ENCODE results near the gene AFF3. TPM values are rescaled to one million over a fixed set of nuclear protein-coding genes. Genes with fewer than 3 reads are reported as not detected.

AFF3 gene
- 12.8 and 16.2 TPM in 2 replicates for total RNA-seq
- polyA plus RNA-seq = 12.0 and 12.2 TPM in 2 replicates

GRCh38 chr2:100142393-100142792 is at the start of gene AFF3:
TSS of gene AFF3 (minus strand) at chr2:100142590. CDS start at chr2:100104454, 38,136 bp downstream.
- TF ChIP-seq CTCF (IDR thresholded peaks at IDR 0.05; ENCODE audit: low read depth, low read length) = no peak
- no peak within 1 kb of the TSS for H3K4me3 ChIP-seq

GRCh38 chr2:100189387-100189786 is 47.0 kb upstream of the AFF3 start:
- H3K27ac ChIP-seq = no peak overlapping the region
- no peaks in the 10 kb centered on the region for H3K36me3 ChIP-seq
- no peaks in the 10 kb centered on the region for H3K9me3 ChIP-seq (ENCODE audit: low read depth)
- DNase-seq (ENCODE audit: low read depth in 1 of 2, low spot score in 1 of 2) = no peak
- TF ChIP-seq CTCF (IDR thresholded peaks at IDR 0.05; ENCODE audit: low read depth, low read length) = no peak
- no peak overlapping the region for H3K4me3 ChIP-seq
- H3K27me3 ChIP-seq = no peaks in the 10 kb centered on the region
- H3K4me1 ChIP-seq (ENCODE audit: low read depth) = no peaks in the 10 kb centered on the region

More at GRCh38 chr2:100142393-100142792, at the start of gene AFF3:
- Histone ChIP-seq H3K36me3 (no peaks in the 10 kb centered on the region), H3K27me3 (no peaks in the 10 kb centered on the region), H3K27ac (no peak within 1 kb of the TSS), H3K4me1 (ENCODE audit: low read depth) (no peaks in the 10 kb centered on the region), H3K9me3 (ENCODE audit: low read depth) (no peaks in the 10 kb centered on the region)
- DNase-seq (ENCODE audit: low read depth in 1 of 2, low spot score in 1 of 2) = no peak

- no peak for TF ChIP-seq CTCF (IDR thresholded peaks at IDR 0.05; ENCODE audit: low read depth, low read length)
Measured at GRCh38 chr2:100188326-100188725, 45.9 kb upstream of the AFF3 start.

GRCh38 chr2:100186126-100186525 is 43.7 kb upstream of the AFF3 start:
- Histone ChIP-seq H3K27me3 (no peaks in the 10 kb centered on the region), H3K4me3 (no peak overlapping the region), H3K36me3 (no peaks in the 10 kb centered on the region), H3K27ac (no peak overlapping the region), H3K4me1 (ENCODE audit: low read depth) (peaks cover 7% of the 10 kb centered on the region), H3K9me3 (ENCODE audit: low read depth) (no peaks in the 10 kb centered on the region)
- no peak for TF ChIP-seq CTCF (IDR thresholded peaks at IDR 0.05; ENCODE audit: low read depth, low read length)
- DNase-seq (ENCODE audit: low read depth in 1 of 2, low spot score in 1 of 2) = no peak

More at GRCh38 chr2:100188326-100188725, 45.9 kb upstream of the AFF3 start:
- H3K27me3 ChIP-seq = no peaks in the 10 kb centered on the region
- DNase-seq (ENCODE audit: low read depth in 1 of 2, low spot score in 1 of 2) = no peak
- H3K9me3 ChIP-seq (ENCODE audit: low read depth) = no peaks in the 10 kb centered on the region
- no peaks in the 10 kb centered on the region for H3K36me3 ChIP-seq
- H3K4me3 ChIP-seq = no peak overlapping the region
- peaks cover 1% of the 10 kb centered on the region for H3K4me1 ChIP-seq (ENCODE audit: low read depth)
- H3K27ac ChIP-seq = no peak overlapping the region

- no peak overlapping the region for H3K27ac ChIP-seq
- no peaks in the 10 kb centered on the region for H3K27me3 ChIP-seq
- peaks cover 7% of the 10 kb centered on the region for H3K4me1 ChIP-seq (ENCODE audit: low read depth)
- H3K4me3 ChIP-seq = no peak overlapping the region
- DNase-seq (ENCODE audit: low read depth in 1 of 2, low spot score in 1 of 2) = no peak
- TF ChIP-seq CTCF (IDR thresholded peaks at IDR 0.05; ENCODE audit: low read depth, low read length) = no peak
- no peaks in the 10 kb centered on the region for H3K36me3 ChIP-seq
- no peaks in the 10 kb centered on the region for H3K9me3 ChIP-seq (ENCODE audit: low read depth)
Measured at GRCh38 chr2:100185516-100185915, 43.1 kb upstream of the AFF3 start.

- no peak overlapping the region for H3K27ac ChIP-seq
- H3K9me3 ChIP-seq (ENCODE audit: low read depth) = no peaks in the 10 kb centered on the region
- H3K27me3 ChIP-seq = no peaks in the 10 kb centered on the region
- TF ChIP-seq CTCF (IDR thresholded peaks at IDR 0.05; ENCODE audit: low read depth, low read length) = no peak
- no peak for DNase-seq (ENCODE audit: low read depth in 1 of 2, low spot score in 1 of 2)
- peaks cover 7% of the 10 kb centered on the region for H3K4me1 ChIP-seq (ENCODE audit: low read depth)
- no peaks in the 10 kb centered on the region for H3K36me3 ChIP-seq
- no peak overlapping the region for H3K4me3 ChIP-seq
Measured at GRCh38 chr2:100185105-100185504, 42.7 kb upstream of the AFF3 start.

Measured in cardiac muscle cell (in vitro differentiated cells and primary cell).